A549 (cell line): ENCODE measurements around the gene AP4E1. TPM values are rescaled to one million over a fixed set of nuclear protein-coding genes. Genes with fewer than 3 reads are reported as not detected.
A peak's percentile ranks its signal among the peaks of the same experiment; 100 is the strongest.
"Not testable (repeated sequence)": the region's sequence is repeated elsewhere in the genome, so short reads cannot be mapped to it uniquely, and the experiment has no call there.

Source experiments
- ATAC-seq, 2 experiments: fragments of 200-7000 bp in 1 of 2; fragments of >200 bp in 1 of 2; cut with Nextera tagmentation in 1 of 2; cut with Tn5 transposase in 1 of 2; 3 replicates each; pipeline versions ENCODE4 v1.8.0 to v1.9.1; 2018 to 2020; ENCODE audit warnings: mild to moderate bottlenecking in 1 of 2, moderate library complexity in 1 of 2
- CTCF ChIA-PET: fragments of 300-600 bp; sonication (Branson Sonifier 250); formaldehyde crosslinking; extraction: SDS; loops from one replicate; lab custom pipeline; 2021; ENCODE audit warnings: antibody characterized with exemption, inconsistent platforms; lab: Yijun Ruan, JAX
- POLR2A ChIA-PET: fragments of 350-600 bp; formaldehyde crosslinking; extraction: SDS; loops from one replicate; lab custom pipeline; 2021; ENCODE audit warnings: antibody characterized with exemption, inconsistent platforms; lab: Yijun Ruan, JAX
- DNase-seq, 2 experiments: peaks; one replicate each; pipeline versions ENCODE4 v3.0.0 to v3.0.0-alpha.2; 2011 to 2016; ENCODE audit warnings: low read depth in 1 of 2, low spot score in 1 of 2
- FAIRE-seq: peaks from 2 replicates; lab custom pipeline; 2011; peaks lifted over from hg19 to GRCh38; lab: Jason Lieb, UNC
- H3K27ac ChIP-seq, 2 experiments: fragments of >200 bp; sonication (Bioruptor Twin); formaldehyde crosslinking; 3 replicates each; pipeline ENCODE4 v1.5.1; 2016 to 2017
- H3K4me1 ChIP-seq: fragments of >200 bp; sonication (Bioruptor Twin); formaldehyde crosslinking; 3 replicates; pipeline ENCODE4 v1.6.1; 2016
- H3K4me2 ChIP-seq: fragments of >200 bp; sonication (Bioruptor Twin); formaldehyde crosslinking; 3 replicates; pipeline ENCODE4 v1.6.1; 2016
- H3K4me3 ChIP-seq: fragments of >200 bp; sonication (Bioruptor Twin); formaldehyde crosslinking; 3 replicates; pipeline ENCODE4 v1.5.1; 2016
- H3K9me3 ChIP-seq: fragments of >200 bp; sonication (Bioruptor Twin); formaldehyde crosslinking; 3 replicates; pipeline ENCODE4 v1.6.1; 2016
- CEBPB ChIP-seq, 2 experiments: fragments of >200 bp in 1 of 2; sonication (Bioruptor Twin) in 1 of 2; formaldehyde crosslinking in 1 of 2; IDR thresholded peaks; 2 replicates each; pipeline ENCODE4 v1.6.1; 2012 to 2016
- CHD4 ChIP-seq: fragments of 200-600 bp; sonication (generic); IDR thresholded peaks from 2 replicates; pipeline ENCODE4 v1.6.1; 2016; ENCODE audit warnings: antibody characterized with exemption, mild to moderate bottlenecking, borderline replicate concordance
- FOSL2 ChIP-seq, 2 experiments: fragments of 450-650 bp in 1 of 2; fragments of >200 bp in 1 of 2; sonication (Bioruptor Twin) in 1 of 2; formaldehyde crosslinking; IDR thresholded peaks; 2 replicates each; pipeline versions ENCODE4 v1.5.0 to v1.6.1; 2016 to 2020; ENCODE audit warnings: mild to moderate bottlenecking in 1 of 2, moderate library complexity in 1 of 2
- FOXS1 ChIP-seq: fragments of 250-450 bp; sonication (Bioruptor Pico); IDR thresholded peaks from 2 replicates; pipeline ENCODE4 v1.5.0; 2020; ENCODE audit warnings: mild to moderate bottlenecking, moderate library complexity
- HOXA7 ChIP-seq: fragments of 250-450 bp; sonication (Bioruptor Pico); IDR thresholded peaks from 2 replicates; pipeline ENCODE4 v1.5.0; 2020; ENCODE audit warnings: mild to moderate bottlenecking, moderate library complexity
- JUNB ChIP-seq: fragments of >200 bp; sonication (Bioruptor Twin); formaldehyde crosslinking; IDR thresholded peaks from 2 replicates; pipeline ENCODE4 v1.6.1; 2016
- KDM1A ChIP-seq: fragments of 200-600 bp; sonication (generic); IDR thresholded peaks from 2 replicates; pipeline ENCODE4 v1.6.1; 2016; ENCODE audit warnings: low read depth, mild to moderate bottlenecking
- MYC ChIP-seq: IDR thresholded peaks from 2 replicates; pipeline ENCODE4 v1.6.1; 2012; ENCODE audit warnings: mild to moderate bottlenecking, inconsistent platforms, low read length, improper control_type of control experiment, borderline replicate concordance
- NPAS2 ChIP-seq: fragments of 250-450 bp; sonication (Bioruptor Pico); IDR thresholded peaks from 2 replicates; pipeline ENCODE4 v1.8.0; 2022; ENCODE audit warnings: mild to moderate bottlenecking, moderate library complexity, borderline replicate concordance
- RFX5 ChIP-seq: fragments of 450-650 bp; IDR thresholded peaks from 2 replicates; pipeline ENCODE4 v1.7.1; 2014; ENCODE audit warnings: antibody characterized with exemption, mild to moderate bottlenecking, moderate library complexity
- SMC3 ChIP-seq: fragments of >200 bp; sonication (Bioruptor Twin); formaldehyde crosslinking; IDR thresholded peaks from 3 replicates; pipeline ENCODE4 v1.6.1; 2018; ENCODE audit warnings: inconsistent platforms
- ZFP36 ChIP-seq: fragments of 450-650 bp; IDR thresholded peaks from 2 replicates; pipeline ENCODE4 v1.6.1; 2014; ENCODE audit warnings: borderline replicate concordance; ENCODE audit not compliant: partially characterized antibody
- ZSCAN20 ChIP-seq: fragments of 250-450 bp; sonication (Bioruptor Pico); IDR thresholded peaks from 2 replicates; pipeline ENCODE4 v1.8.0; 2022; ENCODE audit warnings: mild to moderate bottlenecking, moderate library complexity
- WGBS: methylation state at CpG from one replicate; pipeline ENCODE4 v1.1.6; 2017; ENCODE audit errors: missing lambda C conversion rate; 5-methylcytosine and 5-hydroxymethylcytosine counted together
- polyA plus RNA-seq, 4 experiments: library from polyadenylated mRNA; depleted of rRNA in 3 of 4; stranded (reverse); fragments of >200 nt; fragmentation: RNase III in 1 of 4; extraction: RNeasy Plus Mini Kit Qiagen cat#74134 plus additional on column Dnase treatment in 1 of 4; gene quantifications; 2 replicates in 3 of 4; 3 replicates in 1 of 4; pipeline ENCODE4 v1.2.3, GENCODE V29; 2011 to 2017
- TF ChIP-seq, protein P1 (sequence below): fragments of 150-350 bp; IDR thresholded peaks from 2 replicates; pipeline ENCODE4 v1.6.1; 2014; ENCODE audit warnings: low read depth, mild to moderate bottlenecking, low read length
- TF ChIP-seq, protein P2 (sequence below): fragments of 250-450 bp; sonication (Bioruptor Pico); IDR thresholded peaks from 2 replicates; pipeline ENCODE4 v1.5.0; 2021; ENCODE audit warnings: mild to moderate bottlenecking, moderate library complexity, borderline replicate concordance
- TF ChIP-seq, protein P3 (sequence below): fragments of >200 bp; sonication (Bioruptor Twin); formaldehyde crosslinking; IDR thresholded peaks from 2 replicates; pipeline ENCODE4 v1.6.1; 2016
- TF ChIP-seq, protein P4 (sequence below): fragments of >200 bp; sonication (Bioruptor Twin); formaldehyde crosslinking; IDR thresholded peaks from 3 replicates; pipeline ENCODE4 v1.6.1; 2016

AP4E1 gene
- polyA plus RNA-seq, 2 of the 4 experiments (the other 2 are of a cell fraction) = 9.6 TPM

DNA sequence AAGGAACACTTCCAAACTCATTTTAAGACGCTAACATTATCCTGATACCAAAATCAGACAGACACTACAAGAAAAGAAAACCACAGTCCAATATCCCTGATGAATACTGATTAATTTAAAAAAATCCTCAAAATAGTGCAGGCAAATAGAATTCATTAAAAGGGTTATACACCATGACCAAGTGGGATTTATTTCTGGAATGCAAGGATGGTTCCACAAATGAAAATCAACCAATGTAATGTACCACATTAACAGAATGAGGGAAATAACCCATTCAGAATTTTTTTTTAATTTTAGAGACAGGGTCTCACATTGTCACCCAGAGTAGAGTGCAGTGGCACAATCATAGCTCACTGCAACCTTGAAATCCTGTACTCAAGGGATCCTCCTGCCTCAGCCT is 17.3 kb upstream of the AP4E1 start:
- 91% methylated on average over 1 of the region's 1 CpG for WGBS
- Histone ChIP-seq H3K9me3 (peaks cover 32% of the 10 kb centered on the region), H3K4me1 (peaks cover 4% of the 10 kb centered on the region; the same call in 2 of the 3 replicates), H3K27ac (no peak overlapping the region), H3K4me2 (no peak overlapping the region), H3K4me3 (no peak overlapping the region)
- ChIA-PET POLR2A (no interaction called here), CTCF (interaction anchor here (0.6 to 3.1 kb wide), 5 partner anchors 15 to 269 kb away, joined by 3 to 9 read pairs (median 6); partner anchors contain the start of gene AP4E1)
- DNase-seq = no peak
- TF ChIP-seq ZSCAN20 (CRISPR knock-in tag) (no peak), KDM1A (no peak), FOSL2 (IDR thresholded peaks at IDR 0.05) (no peak), FOSL2 (CRISPR knock-in tag; IDR thresholded peaks at IDR 0.05) (0 out of 2 replicates have a peak, but pooled peaks have one; percentile 1), NPAS2 (CRISPR knock-in tag) (no peak), CHD4 (0 out of 2 replicates have a peak, but pooled peaks have one; percentile 28), FOXS1 (no peak), CEBPB (IDR thresholded peaks at IDR 0.05) (no peak), RFX5 (no peak), HOXA7 (CRISPR knock-in tag) (no peak)
- TF ChIP-seq, protein P1, sequence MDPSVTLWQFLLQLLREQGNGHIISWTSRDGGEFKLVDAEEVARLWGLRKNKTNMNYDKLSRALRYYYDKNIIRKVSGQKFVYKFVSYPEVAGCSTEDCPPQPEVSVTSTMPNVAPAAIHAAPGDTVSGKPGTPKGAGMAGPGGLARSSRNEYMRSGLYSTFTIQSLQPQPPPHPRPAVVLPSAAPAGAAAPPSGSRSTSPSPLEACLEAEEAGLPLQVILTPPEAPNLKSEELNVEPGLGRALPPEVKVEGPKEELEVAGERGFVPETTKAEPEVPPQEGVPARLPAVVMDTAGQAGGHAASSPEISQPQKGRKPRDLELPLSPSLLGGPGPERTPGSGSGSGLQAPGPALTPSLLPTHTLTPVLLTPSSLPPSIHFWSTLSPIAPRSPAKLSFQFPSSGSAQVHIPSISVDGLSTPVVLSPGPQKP = no peak
- TF ChIP-seq, protein P2, sequence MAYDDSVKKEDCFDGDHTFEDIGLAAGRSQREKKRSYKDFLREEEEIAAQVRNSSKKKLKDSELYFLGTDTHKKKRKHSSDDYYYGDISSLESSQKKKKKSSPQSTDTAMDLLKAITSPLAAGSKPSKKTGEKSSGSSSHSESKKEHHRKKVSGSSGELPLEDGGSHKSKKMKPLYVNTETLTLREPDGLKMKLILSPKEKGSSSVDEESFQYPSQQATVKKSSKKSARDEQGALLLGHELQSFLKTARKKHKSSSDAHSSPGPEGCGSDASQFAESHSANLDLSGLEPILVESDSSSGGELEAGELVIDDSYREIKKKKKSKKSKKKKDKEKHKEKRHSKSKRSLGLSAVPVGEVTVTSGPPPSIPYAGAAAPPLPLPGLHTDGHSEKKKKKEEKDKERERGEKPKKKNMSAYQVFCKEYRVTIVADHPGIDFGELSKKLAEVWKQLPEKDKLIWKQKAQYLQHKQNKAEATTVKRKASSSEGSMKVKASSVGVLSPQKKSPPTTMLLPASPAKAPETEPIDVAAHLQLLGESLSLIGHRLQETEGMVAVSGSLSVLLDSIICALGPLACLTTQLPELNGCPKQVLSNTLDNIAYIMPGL (CRISPR knock-in tag) = no peak
- TF ChIP-seq, protein P3, sequence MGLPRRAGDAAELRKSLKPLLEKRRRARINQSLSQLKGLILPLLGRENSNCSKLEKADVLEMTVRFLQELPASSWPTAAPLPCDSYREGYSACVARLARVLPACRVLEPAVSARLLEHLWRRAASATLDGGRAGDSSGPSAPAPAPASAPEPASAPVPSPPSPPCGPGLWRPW = no peak
- TF ChIP-seq, protein P4, sequence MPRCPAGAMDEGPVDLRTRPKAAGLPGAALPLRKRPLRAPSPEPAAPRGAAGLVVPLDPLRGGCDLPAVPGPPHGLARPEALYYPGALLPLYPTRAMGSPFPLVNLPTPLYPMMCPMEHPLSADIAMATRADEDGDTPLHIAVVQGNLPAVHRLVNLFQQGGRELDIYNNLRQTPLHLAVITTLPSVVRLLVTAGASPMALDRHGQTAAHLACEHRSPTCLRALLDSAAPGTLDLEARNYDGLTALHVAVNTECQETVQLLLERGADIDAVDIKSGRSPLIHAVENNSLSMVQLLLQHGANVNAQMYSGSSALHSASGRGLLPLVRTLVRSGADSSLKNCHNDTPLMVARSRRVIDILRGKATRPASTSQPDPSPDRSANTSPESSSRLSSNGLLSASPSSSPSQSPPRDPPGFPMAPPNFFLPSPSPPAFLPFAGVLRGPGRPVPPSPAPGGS = no peak
- FAIRE-seq = peak; percentile 18
- ATAC-seq = no peak

DNA sequence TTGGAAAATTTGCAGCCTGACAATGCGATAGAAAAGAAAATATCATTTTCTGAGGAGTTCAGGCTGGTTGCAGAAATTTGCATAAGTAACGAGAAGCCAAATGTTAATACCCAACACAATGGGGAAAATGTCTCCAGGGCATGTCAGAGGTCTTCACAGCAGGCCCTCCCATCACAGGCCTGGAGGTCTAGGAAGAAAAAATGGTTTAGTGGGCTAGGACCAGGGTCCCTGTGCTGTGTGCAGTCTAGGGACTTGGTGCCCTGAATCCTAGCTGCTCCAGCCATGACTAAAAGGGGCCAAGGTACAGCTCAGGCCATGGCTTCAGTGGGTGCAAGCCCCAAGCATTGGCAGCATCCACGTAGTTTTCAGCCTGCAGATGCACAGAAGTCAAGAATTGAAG is 14.5 kb upstream of the AP4E1 start:
- Histone ChIP-seq H3K4me3 (no peak overlapping the region), H3K4me2 (no peak overlapping the region), H3K4me1 (no peaks in the 10 kb centered on the region), H3K27ac (no peak overlapping the region), H3K9me3 (peaks cover 32% of the 10 kb centered on the region)
- TF ChIP-seq MYC (no peak), JUNB (no peak), SMC3 (no peak), ZFP36 (peak; percentile 84)
- ChIA-PET POLR2A (no interaction called here), CTCF (interaction anchor here (1.1 to 3.2 kb wide), 3 partner anchors 8 to 151 kb away, joined by 3 to 27 read pairs (median 4); no protein-coding TSS in a partner anchor)
- WGBS = 55% methylated on average over 3 of the region's 3 CpGs
- DNase-seq = no peak
- FAIRE-seq = no peak
- no peak for ATAC-seq

DNA sequence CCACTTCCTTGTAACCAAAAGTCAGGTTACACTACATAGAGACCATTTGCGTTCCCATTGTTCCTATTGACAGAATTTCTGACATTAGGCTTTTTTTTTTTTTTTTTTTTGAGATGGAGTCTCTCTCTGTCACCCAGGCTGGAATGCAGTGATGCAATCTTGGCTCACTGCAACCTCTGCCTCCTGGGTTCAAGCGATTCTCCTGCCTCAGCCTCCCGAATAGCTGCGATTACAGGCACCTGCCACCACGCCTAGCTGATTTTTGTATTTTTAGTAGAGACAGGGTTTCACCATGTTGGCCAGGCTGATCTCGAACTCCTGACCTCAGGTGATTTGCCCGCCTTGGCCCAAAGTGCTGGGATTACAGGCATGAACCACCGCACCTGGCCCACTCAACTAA is 7.1 kb upstream of the AP4E1 start:
- H3K4me2 ChIP-seq, H3K9me3 ChIP-seq, FAIRE-seq, ATAC-seq, DNase-seq, H3K27ac ChIP-seq, H3K4me1 ChIP-seq, H3K4me3 ChIP-seq: not testable (repeated sequence)
- 94% methylated on average over 8 of the region's 8 CpGs for WGBS
- ChIA-PET POLR2A (interaction anchor here (0.7 kb wide), 1 partner anchor 240 kb away, joined by 6 read pairs; no protein-coding TSS in a partner anchor), CTCF (interaction anchor here (2.4 kb wide), 1 partner anchor 15 kb away, joined by 12 read pairs; no protein-coding TSS in a partner anchor)
